ENCODE measurements around the gene RPS18. TPM values are rescaled to one million over a fixed set of nuclear protein-coding genes. Genes with fewer than 3 reads are reported as not detected.

Gene RPS18
- total and polyA plus RNA-seq, 9 of the 15 experiments (the other 6 are each of a cell fraction or from before 2014, with no cell fraction given): 5,023 to 17,516 (median 8,131) TPM

DNA sequence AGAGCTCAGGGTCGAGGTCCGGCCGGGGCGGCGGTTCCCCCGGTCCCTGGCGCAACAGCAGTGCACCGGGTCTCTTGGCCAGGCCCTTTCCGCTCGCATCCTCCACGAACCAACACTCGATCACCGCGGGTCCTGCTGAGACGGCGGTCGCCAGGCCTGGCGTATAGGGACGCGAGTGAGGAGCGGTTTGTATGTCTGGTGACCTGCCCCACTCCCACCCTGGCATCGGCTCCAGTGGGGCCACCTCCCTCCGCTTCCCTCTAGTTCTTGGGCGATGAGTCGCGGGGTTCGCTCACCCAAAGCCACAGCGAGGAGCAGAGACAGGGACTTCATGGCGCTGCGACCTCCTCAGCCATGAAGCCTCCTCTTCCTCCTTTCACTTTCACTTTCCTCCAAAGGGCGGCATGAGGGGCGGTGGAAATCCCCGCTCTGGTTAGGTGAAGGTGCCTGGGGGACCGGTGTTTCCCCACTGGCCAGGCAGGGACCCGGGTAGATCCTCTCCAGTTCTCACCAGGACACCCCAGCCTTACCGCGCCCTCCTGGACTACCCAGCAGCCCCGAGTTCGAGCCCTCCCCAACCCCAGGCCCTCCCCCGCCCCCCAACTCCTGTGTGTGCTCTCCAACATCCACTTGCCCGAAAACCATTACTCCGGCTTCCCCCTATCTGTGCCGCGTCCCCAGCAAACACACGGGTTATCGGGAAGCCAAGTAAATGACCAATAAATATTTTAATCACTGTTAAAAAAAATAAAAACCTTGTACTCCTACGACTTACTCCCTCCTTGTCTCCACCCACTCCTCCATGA lies 42.0 kb downstream of the RPS18 start, which contains the start of gene TAPBP (continued):
- TF ChIP-seq FOXM1 (IDR thresholded peaks at IDR 0.05; ENCODE audit: low read depth) (peak; percentile 85), FOXM1 (CRISPR knock-in tag; IDR thresholded peaks at IDR 0.05; ENCODE audit: low read depth) (0 out of 2 replicates have a peak, but pooled peaks have one; percentile 10), ZNF146 (CRISPR knock-in tag; IDR thresholded peaks at IDR 0.05; ENCODE audit: unreplicated experiment) (no peak), ZBTB1 (CRISPR knock-in tag; IDR thresholded peaks at IDR 0.05; ENCODE audit: borderline replicate concordance, low read depth) (no peak; the same call in 1 of the 2 replicates), UBTF (IDR thresholded peaks at IDR 0.05; ENCODE audit: borderline replicate concordance in 1 of 2, low read depth in 2 of 2, low read length in 2 of 2) (peak in 1 of 2 experiments; percentile 67; a peak in 2 of 4 replicates), SLC30A9 (CRISPR knock-in tag; IDR thresholded peaks at IDR 0.05) (no peak), ARHGAP35 (IDR thresholded peaks at IDR 0.05; ENCODE audit: partially characterized antibody) (no peak), GATAD2B (IDR thresholded peaks at IDR 0.05; ENCODE audit: borderline replicate concordance) (no peak), YY1 (IDR thresholded peaks at IDR 0.05; ENCODE audit: borderline replicate concordance in 1 of 3, control insufficient read depth in 1 of 3, extremely low read depth in 1 of 3, insufficient read depth in 3 of 3, insufficient read length in 1 of 3, insufficient replicate concordance in 2 of 3, low read depth in 1 of 3, low read length in 2 of 3) (peak in 1 of 3 experiments; percentile 70), RUNX1 (IDR thresholded peaks at IDR 0.05; ENCODE audit: low read depth) (no peak), GATAD2A (IDR thresholded peaks at IDR 0.05) (no peak), ZBTB26 (CRISPR knock-in tag; IDR thresholded peaks at IDR 0.05) (no peak), ZNF589 (CRISPR knock-in tag; IDR thresholded peaks at IDR 0.05; ENCODE audit: low read depth) (no peak), WHSC1 (IDR thresholded peaks at IDR 0.05; ENCODE audit: low read length) (no peak), ARID1B (IDR thresholded peaks at IDR 0.05) (peak; percentile 11; the same call in 1 of the 2 replicates), SIN3A (IDR thresholded peaks at IDR 0.05; ENCODE audit: borderline replicate concordance in 2 of 2, control insufficient read depth in 1 of 2, low read depth in 2 of 2, low read length in 2 of 2) (no peak), MBD2 (IDR thresholded peaks at IDR 0.05; ENCODE audit: borderline replicate concordance, low read depth) (no peak), ZNF121 (CRISPR knock-in tag; conservative IDR thresholded peaks at IDR 0.05) (no peak), ZNF766 (CRISPR knock-in tag; conservative IDR thresholded peaks at IDR 0.05) (no peak), BRF2 (IDR thresholded peaks at IDR 0.05; ENCODE audit: borderline replicate concordance, insufficient read depth, insufficient read length) (no peak)
- TF ChIP-seq, protein P1, sequence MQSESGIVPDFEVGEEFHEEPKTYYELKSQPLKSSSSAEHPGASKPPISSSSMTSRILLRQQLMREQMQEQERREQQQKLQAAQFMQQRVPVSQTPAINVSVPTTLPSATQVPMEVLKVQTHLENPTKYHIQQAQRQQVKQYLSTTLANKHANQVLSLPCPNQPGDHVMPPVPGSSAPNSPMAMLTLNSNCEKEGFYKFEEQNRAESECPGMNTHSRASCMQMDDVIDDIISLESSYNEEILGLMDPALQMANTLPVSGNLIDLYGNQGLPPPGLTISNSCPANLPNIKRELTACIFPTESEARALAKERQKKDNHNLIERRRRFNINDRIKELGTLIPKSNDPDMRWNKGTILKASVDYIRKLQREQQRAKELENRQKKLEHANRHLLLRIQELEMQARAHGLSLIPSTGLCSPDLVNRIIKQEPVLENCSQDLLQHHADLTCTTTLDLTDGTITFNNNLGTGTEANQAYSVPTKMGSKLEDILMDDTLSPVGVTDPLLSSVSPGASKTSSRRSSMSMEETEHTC (IDR thresholded peaks at IDR 0.05): no peak

All from K562 (cell line).